Right lobe of liver (tissue), 4 donors: Measurements from ENCODE around the gene TMEM132D.

Experiments
- POLR2A ChIP-seq: fragments of 450-650 bp; IDR thresholded peaks from one replicate; pipeline ENCODE4 v1.6.1; 2017; ENCODE audit warnings: antibody characterized with exemption, mild to moderate bottlenecking
- TF ChIP-seq, protein P1 (sequence below), 4 donors: fragments of 200-600 bp in 3 of 4; fragments of 450-650 bp in 1 of 4; IDR thresholded peaks; one replicate each; pipeline versions ENCODE4 v1.5.1 to v1.8.0; 2016 to 2022; ENCODE audit warnings: antibody characterized with exemption in 4 of 4, mild to moderate bottlenecking in 2 of 4
- donor health status: DM: no; HTN: no; CAD: no.
- donor health status: DM: no; HTN: no; CAD: no.
- donor health status: DM: no; HTN: yes; CAD: no.

DNA sequence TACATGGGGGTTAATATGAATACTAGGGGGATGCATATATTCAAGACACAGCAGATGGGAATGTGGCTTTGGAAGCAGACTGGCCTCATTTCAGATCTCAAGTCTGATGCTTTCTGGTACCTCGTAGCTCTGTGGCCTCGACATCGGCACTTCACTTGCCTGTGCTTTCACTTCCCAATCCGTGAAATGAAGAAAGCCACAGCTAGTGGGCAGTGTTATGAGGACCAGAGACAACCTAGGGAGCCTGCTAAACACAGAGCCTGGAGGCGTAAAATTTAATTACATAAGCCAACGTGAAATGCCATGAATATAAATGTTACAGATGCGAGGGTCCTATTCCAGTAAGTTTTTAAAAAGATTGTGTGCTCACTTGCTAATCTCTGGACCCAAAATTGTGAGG, 286.0 kb downstream of the TMEM132D start:
- no peak for TF ChIP-seq POLR2A
- TF ChIP-seq, protein P1, sequence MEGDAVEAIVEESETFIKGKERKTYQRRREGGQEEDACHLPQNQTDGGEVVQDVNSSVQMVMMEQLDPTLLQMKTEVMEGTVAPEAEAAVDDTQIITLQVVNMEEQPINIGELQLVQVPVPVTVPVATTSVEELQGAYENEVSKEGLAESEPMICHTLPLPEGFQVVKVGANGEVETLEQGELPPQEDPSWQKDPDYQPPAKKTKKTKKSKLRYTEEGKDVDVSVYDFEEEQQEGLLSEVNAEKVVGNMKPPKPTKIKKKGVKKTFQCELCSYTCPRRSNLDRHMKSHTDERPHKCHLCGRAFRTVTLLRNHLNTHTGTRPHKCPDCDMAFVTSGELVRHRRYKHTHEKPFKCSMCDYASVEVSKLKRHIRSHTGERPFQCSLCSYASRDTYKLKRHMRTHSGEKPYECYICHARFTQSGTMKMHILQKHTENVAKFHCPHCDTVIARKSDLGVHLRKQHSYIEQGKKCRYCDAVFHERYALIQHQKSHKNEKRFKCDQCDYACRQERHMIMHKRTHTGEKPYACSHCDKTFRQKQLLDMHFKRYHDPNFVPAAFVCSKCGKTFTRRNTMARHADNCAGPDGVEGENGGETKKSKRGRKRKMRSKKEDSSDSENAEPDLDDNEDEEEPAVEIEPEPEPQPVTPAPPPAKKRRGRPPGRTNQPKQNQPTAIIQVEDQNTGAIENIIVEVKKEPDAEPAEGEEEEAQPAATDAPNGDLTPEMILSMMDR (IDR thresholded peaks at IDR 0.05), result no peak
